Fibroblast of skin of back (primary cell): Measurements from ENCODE around the gene SYT15.
"Not testable (repeated sequence)": the region's sequence is repeated elsewhere in the genome, so short reads cannot be mapped to it uniquely, and the experiment has no call there.

Source experiments
- DNase-seq: peaks from one replicate; pipeline ENCODE4 v3.0.0-alpha.2; 2013

SYT15 gene

GRCh38 chr10:46589589-46589988 lies 10.7 kb downstream of the SYT15 start:
- DNase-seq = not testable (repeated sequence)

- not testable (repeated sequence) for DNase-seq
These were observed 12.1 kb downstream of the SYT15 start for GRCh38 chr10:46591053-46591452.

- DNase-seq = not testable (repeated sequence)
These were observed 14.4 kb downstream of the SYT15 start for GRCh38 chr10:46593307-46593706.

DNA sequence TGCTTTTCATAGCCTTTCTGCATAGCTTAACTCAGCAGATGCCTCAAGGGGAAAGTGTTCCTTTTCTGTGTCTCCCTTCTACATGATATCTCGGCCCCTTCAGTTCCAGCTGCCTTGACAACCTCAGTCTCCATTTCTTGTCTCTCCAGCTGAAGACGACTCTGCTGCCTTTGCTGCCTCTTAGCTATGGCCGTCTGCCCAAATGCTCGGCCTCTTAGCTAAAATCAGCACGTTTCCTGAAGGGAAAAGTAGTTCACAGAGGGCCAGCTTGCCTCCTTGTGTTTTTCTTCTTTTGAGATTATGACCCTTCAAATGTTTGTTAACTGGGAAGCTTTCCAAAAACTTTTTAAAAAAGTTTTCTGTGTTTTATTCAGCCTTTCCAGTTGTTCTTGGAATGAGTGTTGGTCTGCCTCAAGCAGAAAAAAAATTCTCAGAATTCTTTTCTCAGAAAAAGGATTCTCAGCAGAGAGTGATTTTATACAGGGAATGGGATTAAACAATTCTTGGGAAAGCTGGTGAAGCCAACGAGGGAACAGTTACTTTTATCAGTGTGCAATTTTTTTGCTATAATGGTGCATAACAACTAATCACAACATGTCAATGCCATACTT lies 15.6 kb downstream of the SYT15 start:
- not testable (repeated sequence) for DNase-seq

- not testable (repeated sequence) for DNase-seq
These were observed 17.6 kb downstream of the SYT15 start for GRCh38 chr10:46596570-46596969.

- DNase-seq = not testable (repeated sequence)
These were observed 18.8 kb downstream of the SYT15 start for GRCh38 chr10:46597616-46598246.

DNA sequence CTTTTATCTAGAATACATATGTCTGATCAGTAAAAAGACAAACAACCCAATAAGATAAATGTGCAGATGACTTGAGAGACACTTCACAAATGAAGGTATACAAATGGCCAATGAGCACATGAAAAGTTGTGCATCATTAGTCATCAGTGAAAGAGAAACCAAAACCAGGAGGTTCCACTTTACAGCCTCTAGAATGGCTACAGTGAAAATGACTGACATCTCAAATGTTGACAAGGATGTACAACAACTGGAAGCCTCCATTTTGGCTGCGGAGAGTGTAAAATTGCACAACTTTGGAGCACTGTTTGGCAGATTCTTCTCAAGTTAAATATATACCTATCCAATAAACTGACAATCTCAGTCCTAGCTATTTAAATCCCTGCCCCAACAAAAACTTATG lies 21.6 kb downstream of the SYT15 start:
- DNase-seq = not testable (repeated sequence)

DNA sequence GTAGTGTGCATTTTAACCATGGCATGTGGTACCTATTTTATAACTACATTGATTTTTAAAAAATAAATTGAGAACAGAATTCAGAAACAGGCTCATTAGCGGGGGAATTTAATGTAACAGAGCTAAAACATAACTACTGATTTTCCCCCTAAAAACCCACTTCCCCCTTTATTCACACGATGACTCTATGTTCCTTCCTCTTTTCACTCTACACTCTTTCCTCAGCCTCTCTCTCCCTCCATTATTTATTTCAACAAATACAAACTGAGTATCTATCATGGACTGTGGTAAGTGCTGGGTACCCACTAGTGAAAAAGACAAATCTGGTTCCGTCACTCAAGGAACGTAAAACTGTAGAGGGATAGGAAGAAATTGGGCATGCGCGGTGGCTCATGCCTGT lies 36.6 kb downstream of the SYT15 start:
- DNase-seq = not testable (repeated sequence)

GRCh38 chr10:46616227-46616626 lies 37.3 kb downstream of the SYT15 start:
- DNase-seq = not testable (repeated sequence)

- not testable (repeated sequence) for DNase-seq
These were observed 38.2 kb downstream of the SYT15 start for GRCh38 chr10:46617134-46617533.

- DNase-seq = not testable (repeated sequence)
These were observed 39.0 kb downstream of the SYT15 start for GRCh38 chr10:46617913-46618312.

GRCh38 chr10:46623899-46624654 lies 45.1 kb downstream of the SYT15 start:
- DNase-seq = not testable (repeated sequence)

DNA sequence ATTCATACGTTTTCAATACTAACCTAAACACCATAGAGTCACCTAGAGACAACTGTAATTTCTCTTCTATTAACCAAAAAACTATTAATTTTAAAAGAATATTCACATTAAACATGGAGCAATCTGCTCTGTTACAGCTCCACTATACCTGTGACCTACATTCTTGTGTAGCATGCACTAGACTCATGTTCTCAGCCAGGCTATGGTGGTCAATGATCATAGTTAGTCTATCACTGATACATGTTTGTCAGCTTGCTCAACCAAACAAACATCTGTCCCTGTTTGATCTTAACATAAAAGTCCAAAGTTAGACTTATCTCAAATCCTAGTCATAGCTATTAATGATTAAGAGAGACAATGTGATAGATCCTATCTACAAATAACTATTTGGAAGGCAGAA lies 50.9 kb downstream of the SYT15 start:
- not testable (repeated sequence) for DNase-seq

GRCh38 chr10:46630816-46631215 lies 51.9 kb downstream of the SYT15 start:
- DNase-seq = not testable (repeated sequence)

GRCh38 chr10:46631683-46632082 lies 52.8 kb downstream of the SYT15 start:
- not testable (repeated sequence) for DNase-seq

DNA sequence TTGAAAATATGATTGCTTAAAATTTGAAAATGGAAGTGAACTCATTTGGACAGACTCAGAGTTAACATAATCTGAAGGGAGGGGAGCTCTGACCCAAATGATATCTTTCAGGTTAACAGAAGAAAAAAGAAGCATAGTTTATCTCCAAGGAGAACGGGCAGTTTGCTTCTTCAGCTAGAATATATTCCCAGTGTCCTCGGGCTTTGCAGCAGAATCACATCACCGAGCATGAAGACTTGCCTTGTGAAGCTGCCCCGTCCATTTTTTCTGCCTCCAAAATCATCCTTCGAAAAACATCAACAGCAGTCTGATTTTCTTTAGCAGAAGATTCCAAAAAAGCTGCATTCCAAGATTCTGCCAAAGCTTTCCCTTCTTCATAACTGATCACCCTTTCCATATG lies 55.8 kb downstream of the SYT15 start:
- not testable (repeated sequence) for DNase-seq

GRCh38 chr10:46635364-46635959 lies 56.5 kb downstream of the SYT15 start:
- not testable (repeated sequence) for DNase-seq

- DNase-seq = not testable (repeated sequence)
These were observed 61.1 kb downstream of the SYT15 start for GRCh38 chr10:46640005-46640404.
